GM23338 (cell line): ENCODE results near the gene COL24A1.

ENCODE experiments used
- CTCF ChIP-seq, 2 experiments: fragments of 200-600 bp in 1 of 2; sonication (generic) in 1 of 2; conservative IDR thresholded peaks; 2 replicates each; pipeline versions ENCODE4 v1.5.1 to v1.6.1; 2016 to 2017; ENCODE audit warnings: antibody characterized with exemption in 2 of 2, low read depth in 2 of 2, mild to moderate bottlenecking in 2 of 2, moderate library complexity in 1 of 2
- EZH2 ChIP-seq: fragments of 200-600 bp; sonication (generic); IDR thresholded peaks from one replicate; pipeline ENCODE4 v1.8.0; 2017; ENCODE audit warnings: antibody characterized with exemption, mild to moderate bottlenecking, low read depth; ENCODE audit not compliant: unreplicated experiment
- POLR2AphosphoS5 ChIP-seq: IDR thresholded peaks from 2 replicates; pipeline ENCODE4 v1.6.1; 2016; ENCODE audit warnings: antibody characterized with exemption, low read depth
- TF ChIP-seq, protein P1 (sequence below): IDR thresholded peaks from 2 replicates; pipeline ENCODE4 v1.6.1; 2016; ENCODE audit warnings: antibody characterized with exemption

DNA sequence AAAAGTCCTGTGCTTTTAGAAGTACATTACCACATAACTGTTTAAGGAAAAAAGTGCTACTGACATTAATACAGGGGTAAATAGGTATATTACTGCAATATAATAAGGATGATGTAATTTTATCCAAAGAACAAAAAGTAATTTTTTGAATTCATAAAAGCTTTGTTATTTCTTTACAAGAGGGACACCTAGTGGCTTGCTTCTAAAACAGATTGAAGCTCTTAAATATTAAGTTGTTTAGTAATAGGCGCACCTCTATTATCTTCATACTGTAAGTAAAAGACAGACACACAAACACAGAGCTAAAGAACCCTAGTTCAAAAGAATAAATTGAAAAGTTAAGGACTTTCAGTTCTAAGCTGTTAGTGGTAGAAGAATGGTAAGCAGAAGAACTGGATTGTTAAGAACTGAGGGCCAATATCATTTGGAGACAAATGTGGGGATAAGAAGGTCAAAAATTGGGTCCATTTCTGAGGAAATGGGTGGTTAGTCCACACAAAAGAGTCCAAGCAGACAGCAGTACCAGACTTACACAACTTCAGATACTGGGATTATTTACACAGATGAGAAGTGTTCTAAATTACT lies 463.8 kb downstream of the COL24A1 start:
- TF ChIP-seq CTCF (conservative IDR thresholded peaks at IDR 0.05; ENCODE audit: low read depth in 2 of 2) (peak in 1 of 2 experiments; percentile 75; a peak in 3 of 4 replicates), EZH2 (no peak), POLR2AphosphoS5 (no peak)
- TF ChIP-seq, protein P1, sequence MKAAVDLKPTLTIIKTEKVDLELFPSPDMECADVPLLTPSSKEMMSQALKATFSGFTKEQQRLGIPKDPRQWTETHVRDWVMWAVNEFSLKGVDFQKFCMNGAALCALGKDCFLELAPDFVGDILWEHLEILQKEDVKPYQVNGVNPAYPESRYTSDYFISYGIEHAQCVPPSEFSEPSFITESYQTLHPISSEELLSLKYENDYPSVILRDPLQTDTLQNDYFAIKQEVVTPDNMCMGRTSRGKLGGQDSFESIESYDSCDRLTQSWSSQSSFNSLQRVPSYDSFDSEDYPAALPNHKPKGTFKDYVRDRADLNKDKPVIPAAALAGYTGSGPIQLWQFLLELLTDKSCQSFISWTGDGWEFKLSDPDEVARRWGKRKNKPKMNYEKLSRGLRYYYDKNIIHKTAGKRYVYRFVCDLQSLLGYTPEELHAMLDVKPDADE, result no peak
